Stimulated activated CD4-positive, alpha-beta T cell treated with anti-CD3 and anti-CD28 coated beads, Interleukin-1b, Interleukin-23, amount 100 ng/mL, for 48 hours (primary cell): ENCODE data around the gene RCSD1.

ENCODE experiments used
- DNase-seq: peaks from one replicate; pipeline ENCODE4 v3.0.0-alpha.2; 2020

RCSD1 gene

GRCh38 chr1:167693425-167694045 lies 63.5 kb downstream of the RCSD1 start:
- no peak for DNase-seq

DNA sequence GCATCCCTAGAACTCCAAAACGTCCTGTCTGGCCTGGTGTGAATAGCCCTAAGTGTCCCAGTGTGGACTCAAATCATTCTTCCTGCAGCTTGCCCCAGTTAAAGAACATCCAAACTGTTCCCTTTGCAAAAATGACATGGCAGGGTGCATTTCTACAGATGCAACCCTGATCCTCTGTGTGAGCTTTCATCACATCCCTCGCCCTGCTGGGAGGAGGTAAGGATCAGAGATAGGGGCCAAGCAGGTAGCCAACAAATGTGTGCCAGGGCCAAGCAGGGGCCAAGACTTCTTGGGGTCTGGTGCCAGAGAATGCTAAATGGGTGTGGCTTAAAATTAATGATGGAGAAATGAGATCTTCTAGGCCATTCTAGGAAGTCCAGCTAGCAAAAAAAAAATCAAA lies 64.7 kb downstream of the RCSD1 start:
- DNase-seq: no peak

- no peak for DNase-seq
Measured at GRCh38 chr1:167695147-167695546, 65.1 kb downstream of the RCSD1 start.

DNA sequence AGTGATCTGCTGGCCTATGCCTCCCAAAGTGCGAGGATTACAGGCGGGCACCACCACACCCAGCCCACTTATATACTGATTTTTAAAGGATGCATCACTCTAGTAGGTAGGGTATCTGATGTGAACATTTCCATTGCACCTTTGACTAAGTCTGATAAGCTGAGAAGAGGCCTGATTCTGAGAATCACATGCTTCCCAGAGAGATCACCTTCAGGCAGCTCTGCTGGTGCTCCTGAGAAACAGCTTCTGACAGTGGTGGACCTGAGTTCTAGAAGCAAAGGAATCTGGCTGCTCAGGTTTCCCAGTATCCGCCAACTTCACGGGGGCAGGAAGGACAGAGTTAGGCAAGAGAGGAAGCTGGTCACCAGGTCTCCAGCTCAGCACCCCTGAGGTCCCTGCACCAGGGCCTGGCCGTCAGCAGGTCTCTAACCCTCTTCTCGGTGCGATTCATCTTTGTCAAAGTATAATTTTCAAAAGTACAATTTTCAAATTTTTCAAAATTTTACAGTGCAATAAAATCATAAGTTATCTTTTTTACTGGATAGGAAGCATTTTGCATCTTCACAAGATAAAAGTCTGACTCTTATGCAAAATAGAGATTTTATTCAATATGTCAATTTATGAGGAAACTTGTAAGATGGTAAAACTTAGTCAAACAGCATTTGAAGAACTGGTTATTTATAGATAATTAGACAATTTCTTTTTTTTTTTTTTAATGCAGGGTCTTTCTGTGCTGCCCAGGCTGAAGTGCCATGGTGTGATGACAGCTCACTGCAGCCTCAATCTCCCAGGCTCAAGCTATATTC lies 65.9 kb downstream of the RCSD1 start:
- DNase-seq: no peak

- no peak for DNase-seq
Measured at GRCh38 chr1:167697667-167698141, 67.7 kb downstream of the RCSD1 start.

DNA sequence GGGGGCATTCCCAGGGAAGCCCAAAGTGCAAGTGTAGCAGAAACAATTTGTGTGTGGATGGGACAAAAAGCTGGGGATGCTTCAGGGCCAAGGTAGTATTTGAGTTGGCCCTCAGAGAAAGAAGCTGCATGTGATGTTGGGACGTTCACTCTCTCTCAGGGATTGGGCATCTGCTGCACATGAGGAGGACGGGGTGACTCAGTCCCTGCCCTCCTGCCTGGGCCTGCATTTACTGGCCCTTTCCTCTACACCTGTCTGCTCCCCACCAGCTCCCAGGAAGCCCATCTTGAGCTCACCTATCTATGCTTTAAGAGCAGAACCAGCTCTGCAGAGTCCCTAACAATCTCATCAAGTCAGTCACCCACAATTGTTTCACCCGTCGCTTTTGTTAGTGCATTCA lies 68.3 kb downstream of the RCSD1 start:
- DNase-seq: no peak

DNA sequence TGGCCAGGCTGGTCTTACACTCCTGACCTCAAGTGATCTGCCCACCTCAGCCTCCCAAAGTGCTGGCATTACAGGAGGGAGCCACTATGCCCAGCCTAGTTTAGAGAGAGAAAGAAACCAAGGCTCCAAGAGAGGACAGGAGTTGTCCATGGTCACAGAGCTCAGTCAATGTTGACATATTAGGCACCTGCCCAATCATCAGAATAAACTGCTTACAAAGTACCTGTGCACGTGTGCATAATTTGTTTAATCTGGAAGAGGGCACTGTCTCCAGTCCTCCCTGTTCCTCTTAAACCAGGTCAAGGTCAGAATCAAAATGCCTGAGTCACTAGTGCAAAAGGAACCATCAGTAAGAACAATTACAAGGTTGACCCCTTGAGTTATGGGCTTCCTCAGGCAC lies 71.5 kb downstream of the RCSD1 start:
- DNase-seq: no peak

- DNase-seq: no peak
Measured at GRCh38 chr1:167703557-167703956, 73.5 kb downstream of the RCSD1 start.

GRCh38 chr1:167704715-167705114 lies 74.7 kb downstream of the RCSD1 start:
- DNase-seq: no peak

DNA sequence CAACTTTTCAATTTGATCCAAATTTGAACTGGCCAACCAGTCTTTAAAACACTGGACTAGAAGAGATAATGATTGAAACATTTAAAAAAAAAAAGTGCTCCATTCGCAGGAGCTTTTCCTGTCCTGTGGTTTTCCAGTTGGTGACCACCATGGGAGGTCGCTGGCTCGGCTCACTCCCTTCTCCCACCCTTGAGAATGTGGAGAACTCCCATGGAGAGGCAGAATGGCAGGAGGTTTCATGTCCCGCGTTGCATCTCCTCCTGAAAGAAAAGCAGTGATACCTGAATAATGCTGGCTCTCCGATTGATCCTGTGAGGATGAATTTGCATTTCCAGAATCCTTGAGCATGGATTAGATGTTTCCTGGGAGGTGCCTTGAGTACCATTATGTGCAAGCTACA lies 75.2 kb downstream of the RCSD1 start:
- no peak for DNase-seq

DNA sequence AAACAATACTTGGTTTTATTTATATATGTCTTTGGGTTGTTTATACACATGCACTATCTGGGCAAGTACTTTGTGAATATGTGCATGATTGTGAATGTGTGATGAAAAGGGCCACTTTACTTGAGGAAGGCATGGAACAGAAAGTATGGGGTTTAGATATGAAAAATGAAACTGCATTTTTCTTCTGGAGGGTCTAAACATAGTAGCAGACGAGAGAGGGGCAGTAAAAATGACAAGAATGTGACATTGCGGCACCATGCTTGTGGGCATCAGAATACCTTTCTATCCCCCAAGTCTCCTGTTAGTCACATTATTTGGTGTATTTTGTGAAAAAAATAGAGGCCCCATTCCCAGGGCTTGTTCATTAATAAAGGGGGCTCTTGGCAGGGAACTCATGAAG lies 76.3 kb downstream of the RCSD1 start:
- DNase-seq: no peak

DNA sequence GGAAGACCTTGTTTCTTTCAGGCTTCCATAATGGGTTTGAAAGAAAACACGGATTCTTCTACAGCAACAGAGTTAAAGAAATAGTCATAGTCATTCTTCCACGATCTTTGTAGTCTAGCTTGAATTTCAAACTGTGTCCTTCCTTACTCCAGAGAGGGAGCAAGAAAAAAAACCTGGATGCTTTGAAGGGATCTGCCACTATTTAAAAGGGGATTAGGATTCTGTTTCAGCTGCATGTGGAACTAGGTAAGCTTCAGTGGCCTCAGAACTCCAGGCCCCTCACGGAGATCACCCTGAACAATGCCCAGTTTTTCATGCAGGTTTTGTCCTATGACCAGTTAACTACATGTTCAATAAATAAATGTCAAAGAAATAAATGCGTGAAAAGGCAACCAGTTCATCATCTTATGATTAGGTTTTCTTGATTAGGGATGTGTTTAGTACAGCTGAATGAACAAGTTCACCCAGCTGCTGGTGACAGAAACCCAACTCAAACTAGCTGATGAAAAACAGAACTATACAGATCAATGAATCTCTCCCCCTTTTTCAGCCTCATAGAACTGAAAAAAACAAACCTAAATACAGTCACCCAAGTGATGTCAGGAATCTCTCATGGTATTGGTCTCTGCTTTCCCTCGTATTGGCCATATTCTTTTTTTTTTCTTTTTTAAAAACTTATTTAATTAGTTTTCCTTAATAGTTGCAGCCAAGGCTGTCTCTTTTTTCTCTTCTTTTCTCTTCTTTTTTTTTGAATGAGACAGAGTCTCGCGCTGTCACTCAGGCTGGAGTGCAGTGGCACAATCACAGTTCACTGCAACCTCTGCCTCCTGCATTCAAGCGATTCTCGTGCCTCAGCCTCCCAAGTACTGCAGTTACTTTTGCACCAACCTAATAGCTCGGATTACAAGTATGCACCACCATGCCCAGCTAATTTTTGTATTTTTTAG lies 77.2 kb downstream of the RCSD1 start:
- DNase-seq: no peak

DNA sequence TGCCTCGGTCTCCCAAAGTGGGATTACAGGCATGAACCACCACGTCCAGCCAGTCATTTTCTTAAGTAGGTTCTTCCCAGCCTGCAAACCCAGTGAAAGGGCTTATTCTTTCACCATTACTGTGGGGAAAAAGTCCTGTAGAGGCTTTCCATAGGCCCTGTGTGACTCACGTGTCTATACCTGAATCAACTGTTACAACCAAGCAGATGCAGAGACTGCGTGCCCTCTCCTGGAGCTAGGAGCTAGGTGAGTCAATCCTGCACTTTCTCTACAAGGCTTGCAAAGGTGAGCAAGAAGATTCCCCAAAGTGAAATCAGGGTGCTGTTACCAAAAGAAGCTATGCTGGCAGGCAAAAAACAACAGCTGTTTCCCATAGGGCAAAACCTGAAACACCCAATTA lies 77.9 kb downstream of the RCSD1 start:
- peak; percentile 40 for DNase-seq

DNA sequence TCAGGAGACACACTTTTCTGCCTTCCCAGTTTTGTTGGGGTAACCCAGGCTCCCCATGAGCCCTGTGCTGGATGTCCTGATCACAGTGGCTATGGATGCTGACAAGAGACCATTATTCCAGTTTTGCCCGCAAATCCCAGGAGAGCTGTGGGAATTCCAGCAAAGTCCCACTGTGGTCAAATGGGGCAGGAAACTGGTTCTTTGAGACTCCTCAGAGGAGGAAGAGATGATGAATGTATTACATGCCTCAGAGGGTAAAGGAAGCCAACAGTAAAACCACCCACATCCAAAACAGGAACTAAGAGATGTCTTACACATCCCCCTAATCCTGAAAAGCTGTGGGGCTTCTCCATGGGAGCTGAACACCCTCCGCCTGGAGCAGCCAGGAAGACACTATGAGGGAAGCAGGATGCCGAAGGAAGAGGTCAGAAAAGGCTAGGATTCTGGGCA lies 78.9 kb downstream of the RCSD1 start:
- no peak for DNase-seq

DNA sequence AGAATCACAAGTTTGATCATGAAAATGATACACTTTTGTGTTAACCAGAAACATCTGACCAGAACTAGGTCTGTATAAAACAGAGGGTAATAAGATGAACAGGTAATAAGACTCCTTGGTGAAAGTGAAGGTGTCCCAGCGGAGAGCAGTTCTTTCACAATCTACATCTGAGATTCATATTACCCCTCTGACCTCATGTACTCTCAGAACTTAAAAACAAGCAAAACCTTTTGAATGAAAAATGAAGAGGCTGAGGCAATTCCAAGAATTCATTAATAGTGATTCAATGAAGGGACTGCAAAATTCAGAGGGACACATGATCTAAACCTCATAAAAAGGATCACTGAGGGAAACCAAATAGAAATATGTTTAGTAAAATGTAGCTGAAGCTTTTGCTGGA lies 80.8 kb downstream of the RCSD1 start:
- DNase-seq: no peak

GRCh38 chr1:167711797-167712196 lies 81.8 kb downstream of the RCSD1 start:
- DNase-seq: no peak

DNA sequence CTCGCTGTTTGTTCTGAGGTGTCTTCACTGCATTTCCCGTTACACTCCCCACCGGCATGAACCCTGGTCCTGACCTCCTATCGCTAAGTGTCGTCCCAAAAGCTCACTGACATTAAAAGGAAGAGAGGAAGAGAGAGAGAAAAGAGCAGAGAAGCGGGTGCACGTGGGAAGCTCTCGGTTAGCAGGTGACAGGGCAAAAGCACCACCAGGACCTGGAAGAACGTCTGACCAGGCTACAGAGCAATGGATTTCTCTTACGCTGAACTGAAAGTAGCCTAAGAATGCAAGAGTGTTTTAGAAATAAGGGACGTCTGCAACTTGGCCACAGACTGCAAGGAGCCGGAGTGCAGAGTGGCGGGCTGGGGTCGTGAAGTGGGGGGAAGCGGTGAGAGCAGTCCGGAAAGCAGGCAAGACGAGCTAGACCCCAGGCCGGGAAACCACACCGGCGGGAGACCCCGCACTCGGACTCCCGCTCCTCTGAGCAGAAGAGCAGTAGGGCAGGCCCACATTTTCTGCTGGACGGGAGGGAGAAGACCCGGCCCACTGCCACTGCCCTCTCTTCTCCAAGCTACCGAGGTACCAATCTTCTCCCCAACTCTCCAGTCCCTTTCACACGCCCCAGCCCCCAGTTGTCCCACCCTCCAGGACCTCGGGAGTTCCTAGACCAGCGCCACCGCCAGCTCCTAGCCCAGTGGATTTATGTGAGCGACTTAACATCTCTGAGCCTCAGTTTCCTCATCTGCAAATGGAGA lies 83.5 kb downstream of the RCSD1 start:
- DNase-seq: no peak

GRCh38 chr1:167714098-167714438 lies 84.0 kb downstream of the RCSD1 start:
- peak; percentile 81 for DNase-seq

GRCh38 chr1:167714439-167715156 lies 84.6 kb downstream of the RCSD1 start:
- peak; percentile 89 for DNase-seq

GRCh38 chr1:167715157-167715999 lies 85.3 kb downstream of the RCSD1 start:
- DNase-seq: peak; percentile 90

DNA sequence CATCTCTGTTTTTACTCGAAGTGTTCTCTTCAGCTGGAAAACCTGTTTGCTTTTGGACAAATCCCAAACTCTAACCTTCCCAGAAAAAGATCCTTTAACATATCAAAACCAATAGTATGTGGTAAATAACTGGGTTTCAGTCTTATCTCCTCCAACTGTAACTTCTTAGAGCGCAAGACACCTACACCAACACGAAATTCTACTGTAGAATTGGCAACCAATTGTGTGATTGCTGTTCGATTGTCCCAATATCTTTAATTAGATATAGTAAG lies 85.9 kb downstream of the RCSD1 start:
- DNase-seq: no peak
